Stimulated activated naive CD8-positive, alpha-beta T cell treated with anti-CD3 and anti-CD28 coated beads, Interleukin-15, Interleukin-2, amounts not matched to agents 100 U/mL and 50 U/mL, for 24 hours (primary cell): ENCODE data around the gene CPSF4L.

ENCODE experiments used
- ATAC-seq: fragments of 150-1000 bp; cut with Tn5 transposase; one replicate; pipeline ENCODE4 v1.10.0; 2021
- DNase-seq: peaks from one replicate; pipeline ENCODE4 v3.0.0; 2021

Gene CPSF4L

DNA sequence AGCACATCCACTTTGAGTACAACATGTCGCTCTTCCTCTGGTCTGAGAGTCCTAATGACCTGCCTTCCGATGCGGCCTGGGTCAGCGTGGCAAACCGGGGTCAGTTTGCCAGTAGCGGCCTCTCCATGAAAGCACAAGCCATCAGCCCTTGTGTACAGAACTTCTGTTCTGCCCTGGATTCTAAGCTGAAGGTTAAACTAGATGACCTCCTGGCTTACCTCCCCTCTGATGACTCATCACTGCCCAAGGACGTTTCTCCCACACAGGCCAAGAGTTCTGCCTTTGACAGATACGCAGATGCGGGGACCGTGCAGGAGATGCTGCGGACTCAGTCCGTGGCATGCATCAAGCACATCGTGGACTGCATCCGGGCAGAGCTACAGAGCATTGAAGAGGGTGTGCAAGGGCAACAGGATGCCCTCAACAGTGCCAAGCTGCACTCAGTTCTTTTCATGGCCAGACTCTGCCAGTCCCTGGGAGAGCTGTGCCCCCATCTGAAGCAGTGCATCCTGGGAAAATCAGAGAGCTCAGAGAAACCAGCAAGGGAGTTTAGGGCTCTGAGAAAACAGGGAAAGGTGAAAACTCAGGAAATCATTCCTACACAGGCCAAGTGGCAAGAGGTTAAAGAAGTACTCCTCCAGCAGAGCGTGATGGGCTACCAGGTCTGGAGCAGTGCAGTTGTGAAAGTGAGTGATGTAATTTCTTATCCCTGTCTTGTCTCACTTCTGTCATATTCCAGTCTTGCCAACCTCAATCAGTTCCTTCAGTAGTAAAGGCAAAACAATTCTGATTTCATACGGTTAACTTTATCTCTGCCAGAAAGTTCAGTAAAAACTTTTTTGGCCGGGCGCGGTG lies 60.2 kb downstream of the CPSF4L start:
- ATAC-seq: no peak
- no peak for DNase-seq

DNA sequence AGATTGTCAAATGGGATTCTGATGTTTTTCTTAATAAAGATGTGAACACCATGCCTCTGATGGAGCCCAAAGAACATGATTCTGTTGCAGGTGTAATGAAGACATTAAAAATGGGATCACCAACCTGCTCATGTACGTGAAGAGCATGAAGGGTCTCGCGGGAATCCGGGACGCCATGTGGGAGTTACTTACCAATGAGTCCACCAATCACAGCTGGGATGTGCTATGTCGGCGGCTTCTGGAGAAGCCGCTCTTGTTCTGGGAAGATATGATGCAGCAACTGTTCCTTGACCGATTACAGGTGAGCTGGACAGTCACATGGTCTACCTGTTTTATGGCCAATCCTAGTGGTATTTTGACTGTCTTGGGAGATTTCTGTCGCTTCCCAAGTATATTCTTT lies 61.2 kb downstream of the CPSF4L start:
- ATAC-seq (no peak), DNase-seq (no peak)

- ATAC-seq (no peak), DNase-seq (no peak)
These were observed 61.8 kb downstream of the CPSF4L start for GRCh38 chr17:73199751-73200317.

- no peak for ATAC-seq
- no peak for DNase-seq
These were observed 62.8 kb downstream of the CPSF4L start for GRCh38 chr17:73198930-73199260.
